Right renal cortex interstitium (tissue), 3 donors: ENCODE results near the gene PLPP2. TPM values are rescaled to one million over a fixed set of nuclear protein-coding genes. Genes with fewer than 3 reads are reported as not detected.

Experiments used
- DNase-seq, 3 donors: peaks; one replicate each; pipeline ENCODE4 v3.0.0-alpha.2; 2013; ENCODE audit warnings: low read depth in 3 of 3, low spot score in 2 of 3
- polyA plus RNA-seq, 3 donors: library from polyadenylated mRNA; unstranded; fragments of 120-200 nt; gene quantifications; one replicate each; pipeline ENCODE4 v1.2.1, GENCODE V29; 2013; ENCODE audit not compliant: insufficient read length in 3 of 3

PLPP2 gene
- polyA plus RNA-seq, 3 donors: 2.3 to 3.0 (median 2.7) TPM

DNA sequence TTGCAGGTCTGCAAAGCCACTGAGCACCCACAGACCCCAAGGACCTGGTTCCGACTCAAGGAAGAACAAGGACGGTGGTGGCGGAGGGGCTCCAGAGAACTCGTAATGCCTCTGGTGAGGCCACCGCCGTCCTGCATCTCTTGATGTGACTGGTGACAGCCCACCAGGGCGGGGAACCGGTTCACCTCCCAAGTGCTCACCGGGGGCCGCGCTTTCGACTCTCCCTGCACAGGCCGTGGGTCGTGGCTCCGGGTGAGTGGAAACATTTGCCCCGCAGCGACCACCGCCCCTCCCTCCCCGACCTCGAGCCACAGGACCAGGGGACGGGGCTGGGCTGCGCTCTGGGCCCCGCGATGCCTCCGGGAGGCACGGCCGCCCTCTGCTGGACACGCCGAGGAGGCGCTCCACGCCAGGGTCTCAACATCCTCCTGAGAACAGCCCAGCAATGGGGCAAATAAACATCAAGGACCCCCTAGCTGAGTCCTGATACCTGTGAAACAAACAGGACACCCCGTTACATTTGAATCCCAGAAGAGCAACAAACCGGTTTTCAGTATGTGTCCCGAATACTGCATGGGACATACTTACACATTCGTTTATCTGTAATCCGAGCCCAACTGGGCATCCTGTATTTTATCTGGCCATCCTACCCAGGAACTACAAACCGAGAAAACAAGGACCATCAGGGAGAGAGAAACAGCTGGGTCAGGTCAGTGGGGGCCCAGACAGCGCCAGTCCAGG, 3.9 kb upstream of the PLPP2 start:
- no peak for DNase-seq

DNA sequence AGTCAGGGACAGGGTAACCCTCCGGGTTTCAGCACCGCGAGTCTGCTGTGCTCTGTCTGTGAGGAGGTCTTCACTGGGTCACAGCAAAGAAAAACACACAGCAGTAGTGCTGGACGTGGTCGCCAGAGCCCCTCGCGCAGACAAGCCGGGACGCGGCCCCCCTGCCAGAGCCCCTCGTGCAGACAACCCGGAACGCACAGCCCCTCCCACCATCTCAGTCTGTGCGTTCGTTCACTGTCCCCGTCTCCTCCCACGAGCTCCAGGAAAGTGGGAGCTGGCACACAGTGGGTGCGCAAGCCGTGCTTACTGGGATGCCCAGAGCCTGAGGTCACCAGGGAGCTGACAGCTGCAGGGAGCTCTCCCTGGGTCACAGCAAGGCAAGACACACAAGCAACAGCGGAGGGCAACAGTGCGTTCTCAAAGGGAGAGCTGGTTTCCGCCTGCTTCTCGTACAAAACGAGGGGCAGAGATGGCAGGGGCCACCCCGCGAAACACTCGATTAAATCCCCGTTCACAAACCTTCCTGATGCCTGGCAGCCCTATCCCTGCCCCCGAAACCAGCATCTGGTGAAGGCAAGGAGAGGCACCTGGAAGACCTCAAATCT, 3.2 kb upstream of the PLPP2 start:
- DNase-seq: no peak

DNA sequence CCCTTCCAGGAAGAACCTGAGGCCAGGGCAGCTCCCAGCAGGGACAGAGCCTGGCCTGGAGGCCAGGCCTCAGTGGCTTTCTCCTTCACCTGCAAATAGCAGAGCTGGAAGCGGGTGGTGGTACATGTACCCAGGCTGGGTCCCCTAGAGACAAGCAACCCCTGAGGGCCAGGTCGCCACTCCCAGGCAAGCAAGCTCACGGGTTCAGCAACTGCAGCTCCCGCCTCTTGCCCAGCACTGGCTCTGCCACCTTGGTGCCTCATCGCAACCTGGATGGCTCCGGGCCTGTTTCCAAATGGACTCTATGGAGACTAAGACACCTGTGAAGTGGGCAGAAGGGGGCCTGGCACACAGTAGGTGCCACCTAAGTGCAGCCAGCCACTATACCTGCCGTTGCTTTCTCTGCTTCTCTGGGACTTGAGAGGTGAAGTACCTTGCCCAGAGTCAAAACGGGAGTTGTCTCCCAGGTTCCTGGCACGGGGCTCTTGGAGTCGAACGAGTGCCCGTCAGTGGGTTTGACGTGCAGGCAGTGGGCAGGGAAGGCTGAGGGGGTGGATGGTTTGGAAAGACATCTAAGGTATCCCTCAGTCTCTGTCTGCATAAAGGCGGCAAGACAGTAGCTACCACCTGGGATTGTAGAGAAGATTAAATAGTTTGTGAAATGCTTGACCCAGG, 2.4 kb upstream of the PLPP2 start:
- no peak for DNase-seq

DNA sequence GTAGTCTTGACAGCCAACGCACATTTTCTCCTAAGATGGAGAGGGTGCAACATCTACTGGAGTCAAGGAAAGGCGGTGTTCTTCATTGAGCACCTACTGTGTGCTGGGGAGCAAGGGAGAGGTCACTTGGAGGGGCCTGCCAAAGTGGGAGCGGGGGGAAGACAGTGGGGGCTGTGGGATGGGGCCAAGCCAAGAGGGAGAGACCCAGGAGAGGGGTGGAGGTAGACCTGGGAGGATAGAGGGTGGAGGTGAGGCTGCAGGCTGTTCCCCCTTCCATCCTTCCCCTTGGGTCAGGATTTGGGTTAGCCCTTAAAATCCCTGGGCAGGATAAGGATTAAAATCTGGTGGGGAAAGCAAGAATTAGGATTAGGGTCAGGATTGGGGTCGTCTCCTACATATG, 1.7 kb upstream of the PLPP2 start:
- no peak for DNase-seq

DNA sequence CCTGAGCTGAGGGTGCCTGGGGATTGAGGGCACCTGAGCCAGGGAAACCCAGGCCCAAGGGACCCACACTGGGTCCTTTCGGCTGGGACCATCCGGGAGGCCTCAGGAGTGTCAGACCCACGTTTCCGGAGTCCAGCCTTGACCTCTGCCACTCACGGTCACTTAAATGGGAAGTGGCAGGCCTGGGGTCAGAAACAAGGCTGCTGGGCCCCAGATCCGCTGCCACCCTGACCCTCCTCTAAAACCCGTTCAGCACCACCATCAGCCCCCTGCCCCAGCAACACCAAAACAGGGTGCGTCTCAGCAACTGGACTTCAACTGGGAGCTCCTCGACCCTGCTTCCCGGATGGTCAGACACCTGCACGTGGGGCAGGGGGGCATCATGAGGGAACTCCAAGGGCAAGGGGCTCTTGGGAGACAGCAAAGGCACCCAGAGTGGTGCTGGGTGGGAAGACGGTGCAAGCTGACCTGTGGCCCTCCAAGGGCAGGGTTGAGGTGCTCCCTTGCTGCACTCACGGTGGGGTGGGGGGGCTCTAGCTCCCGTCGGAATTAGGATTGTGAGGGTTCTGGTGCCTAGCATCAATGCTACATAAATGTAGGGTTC, 1.2 kb upstream of the PLPP2 start:
- no peak for DNase-seq

DNA sequence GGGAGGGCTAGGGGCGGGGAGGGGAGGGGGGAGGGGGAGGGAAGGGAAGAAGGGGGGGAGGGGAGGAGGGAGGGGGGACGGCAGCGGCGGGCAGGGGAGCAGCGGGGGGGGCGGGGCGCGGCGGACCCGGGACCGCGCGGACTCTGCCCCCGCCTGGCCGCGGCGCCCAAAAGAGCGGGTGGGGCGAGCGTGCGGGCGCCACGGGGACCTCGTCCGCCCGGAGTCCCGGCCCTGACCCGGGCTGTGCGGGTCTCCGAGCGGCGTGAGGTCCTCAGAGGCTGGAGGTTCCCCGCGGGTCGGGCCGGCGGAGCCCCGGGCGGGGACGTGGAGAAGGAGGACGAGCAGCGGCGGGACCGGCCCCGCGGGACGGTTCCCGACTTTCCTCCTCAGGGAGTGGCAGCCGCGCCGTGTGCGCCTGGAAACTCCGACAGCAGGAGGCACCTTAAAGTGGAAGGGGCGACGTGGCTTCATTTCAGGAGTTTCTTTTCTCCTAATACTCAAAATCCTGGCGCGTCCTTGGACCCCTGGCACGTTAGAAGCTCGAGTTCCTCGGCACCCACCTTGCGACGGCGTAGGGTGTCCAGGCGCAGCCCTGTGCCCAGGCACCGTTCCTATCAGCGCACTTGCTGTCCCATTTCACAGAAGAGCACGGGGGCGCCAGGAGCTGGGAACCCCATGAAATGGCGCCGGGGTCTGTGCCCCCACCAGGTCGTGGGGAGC, 518 bp upstream of the PLPP2 start:
- no peak for DNase-seq

DNA sequence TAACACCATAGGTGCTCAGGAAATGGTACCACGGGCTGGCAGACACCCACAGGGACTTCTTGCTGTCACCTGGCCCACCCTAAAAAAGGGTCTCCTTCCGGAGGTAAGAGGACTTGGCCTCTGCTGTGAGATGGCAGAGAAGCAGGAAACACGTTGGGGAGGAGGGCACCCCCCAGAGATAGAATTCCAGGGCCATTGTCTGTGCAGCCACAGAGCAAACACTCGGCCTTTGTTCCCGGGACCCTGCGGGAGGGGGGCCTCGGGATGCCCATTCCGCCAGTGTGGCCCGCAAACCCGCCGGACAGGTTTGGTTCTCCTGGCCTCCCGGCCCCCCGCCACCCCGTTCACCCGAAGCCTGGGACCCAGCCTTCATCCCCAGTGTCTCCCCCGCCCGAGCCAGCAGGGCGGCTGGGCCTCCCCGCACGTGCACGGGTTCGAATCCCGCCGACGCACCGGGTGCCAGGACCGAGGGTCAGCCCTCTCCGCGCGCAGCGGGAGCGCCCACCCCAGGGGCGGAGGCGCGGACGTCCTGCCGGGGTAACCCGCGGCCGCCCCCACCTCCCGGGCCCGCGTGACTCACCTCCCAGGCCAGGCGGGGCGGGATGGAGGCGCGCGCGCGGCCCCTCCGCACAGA, 714 bp downstream of the PLPP2 start:
- no peak for DNase-seq

DNA sequence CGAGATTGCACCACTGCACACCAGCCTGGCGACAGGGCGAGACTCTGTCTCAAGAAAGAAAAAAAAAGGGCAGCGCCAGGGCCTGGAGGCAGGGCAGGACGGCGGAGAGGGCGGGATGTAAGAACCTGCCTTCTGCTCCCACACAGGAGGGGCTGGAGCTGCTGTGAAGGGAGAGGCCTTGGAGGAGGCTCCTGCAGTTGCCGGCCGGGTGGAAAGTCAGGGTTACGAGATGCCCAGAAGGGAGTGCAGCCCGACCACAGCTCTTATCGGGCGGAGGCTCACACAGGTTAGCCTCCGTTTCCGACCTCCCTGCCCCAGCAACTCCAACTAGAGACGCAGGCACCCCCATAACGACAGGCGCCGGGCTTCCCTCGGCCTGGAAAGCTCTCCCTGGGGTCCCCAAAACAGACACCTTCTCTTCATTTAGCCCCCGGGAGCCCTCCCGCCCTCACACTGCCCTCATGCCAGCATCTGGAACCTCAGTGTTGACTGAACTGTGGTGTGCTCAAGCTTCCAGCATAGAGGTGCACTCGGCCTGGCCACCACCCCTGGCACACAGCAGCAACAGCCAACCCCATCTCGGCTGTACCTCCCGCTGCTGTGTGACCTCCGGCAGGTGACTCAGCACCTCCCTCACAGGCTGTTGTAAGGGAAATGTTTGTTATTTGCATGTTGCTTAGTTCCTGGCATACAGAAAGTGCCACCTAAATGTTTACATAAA, 1.4 kb downstream of the PLPP2 start:
- DNase-seq: no peak

DNA sequence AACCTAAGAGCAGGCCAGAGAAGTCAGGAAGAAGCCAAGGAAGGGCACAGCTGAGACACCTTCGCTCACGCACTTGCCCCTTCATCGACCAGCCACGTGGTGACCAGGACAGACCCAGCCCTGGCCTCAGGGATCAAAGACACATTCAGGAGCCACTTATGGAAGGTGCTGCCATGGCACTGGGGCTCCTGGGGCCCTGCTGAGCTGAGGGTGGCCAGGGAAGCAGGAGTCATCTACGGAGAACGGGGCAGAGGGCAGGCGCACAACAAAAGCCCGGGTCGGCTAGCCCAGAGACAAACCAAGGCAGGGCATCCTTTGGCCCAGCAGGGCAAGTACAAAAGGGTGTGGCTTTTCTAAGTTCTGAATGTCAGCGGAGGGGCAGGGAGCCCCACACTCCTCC, 2.3 kb downstream of the PLPP2 start:
- DNase-seq: no peak

DNA sequence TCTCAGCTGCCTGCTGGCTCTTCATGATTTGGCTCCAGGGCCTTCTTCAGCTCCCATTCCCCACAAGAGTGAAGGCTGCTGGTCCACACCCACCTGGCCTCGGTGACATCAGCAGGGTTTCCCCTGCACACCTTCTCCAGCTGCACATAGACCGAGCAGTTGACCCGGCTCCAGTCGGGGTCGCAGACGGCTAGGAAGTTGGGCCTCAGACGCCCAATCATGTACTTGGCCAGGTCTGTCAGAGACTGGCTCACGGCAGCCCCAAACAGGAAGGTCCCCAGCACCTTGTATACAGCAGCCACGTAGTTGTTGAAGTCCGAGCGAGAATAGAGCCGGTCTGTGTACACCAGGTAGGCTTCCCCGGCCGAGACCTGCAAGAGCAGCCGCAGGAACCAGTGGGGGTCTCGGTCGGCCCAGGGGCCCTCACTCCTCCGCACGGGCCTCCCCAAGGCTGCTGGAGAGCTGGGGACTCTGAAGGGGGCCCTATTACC, 3.8 kb downstream of the PLPP2 start:
- DNase-seq: no peak

DNA sequence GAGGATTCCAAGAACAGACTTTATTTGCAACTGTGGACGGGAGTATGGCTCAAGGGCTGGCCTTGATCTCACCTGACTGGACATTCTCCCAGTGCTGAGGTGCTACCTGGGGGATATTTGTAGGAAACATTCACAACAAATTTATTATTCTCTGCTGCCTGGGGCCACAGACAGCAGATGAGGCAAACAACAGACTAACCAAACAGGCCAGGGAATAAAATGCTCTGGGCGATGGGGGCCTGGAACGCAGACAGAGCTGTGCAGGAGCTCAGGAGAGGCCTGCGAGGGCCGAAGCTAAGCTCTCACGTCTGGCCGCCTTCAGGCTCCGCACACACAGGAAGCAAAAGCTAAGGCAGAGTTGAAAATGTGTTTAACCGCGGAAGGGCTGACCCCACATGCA, 7.8 kb downstream of the PLPP2 start:
- no peak for DNase-seq

DNA sequence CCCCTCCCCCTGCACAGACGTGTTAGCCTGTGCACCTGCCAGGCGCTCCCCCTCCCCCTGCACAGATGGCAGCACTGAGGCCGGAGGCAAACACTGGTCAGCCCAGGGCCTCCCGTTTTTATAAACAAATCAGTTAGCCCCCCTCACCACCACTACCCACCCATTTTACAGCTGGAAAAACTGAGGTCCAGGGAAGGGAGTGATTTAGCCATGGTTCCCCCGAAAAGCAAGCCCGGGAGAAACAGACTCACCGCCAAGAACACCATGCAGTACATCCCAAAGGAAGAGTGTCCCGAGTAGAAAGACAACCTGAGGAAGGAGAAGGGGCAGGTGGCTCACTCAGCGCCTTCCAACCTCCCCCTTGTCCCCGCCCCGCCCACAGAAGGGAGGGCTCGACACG, 8.7 kb downstream of the PLPP2 start:
- no peak for DNase-seq

DNA sequence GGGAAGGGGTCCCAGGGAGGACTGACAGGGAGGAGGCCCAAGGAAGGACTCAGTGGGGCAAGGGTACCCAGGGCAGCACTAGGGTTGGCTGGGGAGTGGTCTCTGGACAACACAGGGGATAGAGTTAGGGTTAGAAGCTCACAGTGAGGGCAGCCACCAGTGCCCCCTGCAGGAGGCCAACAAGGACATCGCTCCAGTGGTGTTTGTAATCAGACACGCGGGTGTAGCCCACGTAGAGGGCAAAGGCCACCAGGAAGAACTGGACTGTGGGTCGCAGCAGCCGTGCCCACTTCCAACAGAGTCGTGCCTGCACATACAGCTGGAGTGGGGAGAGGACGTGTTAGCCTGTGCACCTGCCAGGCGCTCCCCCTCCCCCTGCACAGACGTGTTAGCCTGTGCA, 9.2 kb downstream of the PLPP2 start:
- DNase-seq: no peak

DNA sequence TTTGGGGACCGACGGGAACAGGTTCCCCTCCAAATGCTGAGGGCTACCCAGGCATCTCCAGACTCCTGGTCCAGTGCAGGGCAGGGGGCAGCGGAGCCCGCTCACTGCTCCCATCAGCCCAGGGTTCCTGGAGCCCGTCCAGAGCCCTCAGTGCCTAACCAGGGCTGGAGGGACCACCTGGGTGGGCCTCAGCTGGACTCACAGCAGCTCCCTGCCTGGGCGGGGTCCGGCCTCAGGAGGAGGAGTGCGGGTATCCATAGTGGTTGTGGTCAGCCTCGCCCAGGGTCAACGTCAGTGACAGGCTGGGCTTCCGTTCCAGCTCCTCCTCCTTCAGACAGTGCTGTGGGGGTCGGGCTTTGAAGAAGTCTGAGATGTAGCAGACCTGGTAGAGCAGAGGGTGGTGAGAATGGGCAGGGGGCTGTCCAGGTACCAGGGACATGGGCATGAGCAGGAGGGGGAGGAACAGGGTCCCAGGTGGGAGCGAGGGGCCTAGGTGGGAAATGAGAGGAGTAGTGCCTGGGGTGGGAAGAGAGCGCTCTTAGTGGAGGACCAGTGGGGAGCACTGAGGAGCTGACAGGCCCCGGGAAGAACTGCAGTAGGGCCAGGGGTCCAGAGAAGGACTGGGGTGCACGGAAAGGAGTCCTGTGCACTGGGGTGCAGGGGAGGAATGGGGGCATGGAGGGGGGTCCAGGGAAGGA, 9.9 kb downstream of the PLPP2 start:
- DNase-seq: no peak

DNA sequence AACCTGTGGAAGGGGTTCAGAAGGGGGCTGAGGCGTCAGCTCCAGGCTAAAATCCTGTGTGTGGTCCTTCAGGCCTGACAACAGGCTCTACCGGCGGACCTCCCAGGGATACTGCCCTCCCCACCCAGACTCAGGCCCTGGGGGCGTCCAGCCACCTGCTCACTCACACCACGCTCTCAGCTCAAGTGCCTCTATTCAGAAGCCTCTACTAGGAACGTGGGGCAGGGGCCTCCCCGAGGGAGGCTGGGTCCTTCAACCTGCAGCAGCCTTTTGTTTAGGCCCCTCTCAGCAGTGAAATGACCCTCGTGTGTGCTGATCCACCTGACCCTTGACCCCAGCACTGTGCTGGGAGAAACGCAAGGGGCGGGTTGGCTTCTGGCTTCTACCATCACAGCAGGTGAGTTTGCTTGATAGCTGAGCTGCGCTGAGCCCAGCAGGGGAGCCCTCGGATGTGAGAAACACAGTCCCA, 10.6 kb downstream of the PLPP2 start:
- DNase-seq: no peak

DNA sequence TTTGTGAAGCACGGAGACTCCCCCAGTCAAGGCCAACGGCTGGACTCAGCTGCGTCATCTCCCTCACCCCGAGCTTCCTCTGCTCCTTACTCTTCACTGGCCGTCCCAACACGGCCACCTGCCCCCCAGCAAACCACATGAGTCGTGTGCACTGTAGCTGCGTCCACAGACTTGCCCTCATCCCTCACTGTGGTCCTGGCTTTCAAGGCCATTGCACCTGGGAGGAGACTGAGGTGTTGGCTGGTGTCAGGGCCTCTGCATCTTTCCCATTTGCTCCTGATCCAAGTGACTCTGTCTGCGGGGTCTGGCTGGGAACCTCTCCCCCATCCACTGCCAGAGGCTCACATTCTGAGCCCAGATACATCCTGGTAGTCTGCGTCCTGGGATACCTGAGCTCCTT, 11.5 kb downstream of the PLPP2 start:
- no peak for DNase-seq

DNA sequence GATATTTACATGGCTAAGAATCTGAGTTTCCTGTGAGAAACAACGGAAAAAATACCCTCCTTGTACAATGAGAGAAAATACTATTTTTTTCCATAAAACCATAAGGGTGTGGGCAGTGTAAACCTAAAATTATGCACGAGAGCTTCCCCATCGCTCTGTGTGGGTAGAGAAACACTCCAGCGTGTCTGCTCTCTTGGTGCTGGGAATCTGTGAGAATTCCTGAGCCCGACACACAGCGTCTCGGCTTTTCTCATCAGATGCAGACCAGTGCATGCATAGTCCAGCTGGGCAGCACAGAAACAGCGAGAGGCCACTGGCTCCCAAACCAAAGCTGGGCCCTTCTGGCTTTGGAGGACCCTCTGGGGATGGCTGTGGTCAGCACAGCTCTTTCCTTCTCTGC, 12.0 kb downstream of the PLPP2 start:
- no peak for DNase-seq

DNA sequence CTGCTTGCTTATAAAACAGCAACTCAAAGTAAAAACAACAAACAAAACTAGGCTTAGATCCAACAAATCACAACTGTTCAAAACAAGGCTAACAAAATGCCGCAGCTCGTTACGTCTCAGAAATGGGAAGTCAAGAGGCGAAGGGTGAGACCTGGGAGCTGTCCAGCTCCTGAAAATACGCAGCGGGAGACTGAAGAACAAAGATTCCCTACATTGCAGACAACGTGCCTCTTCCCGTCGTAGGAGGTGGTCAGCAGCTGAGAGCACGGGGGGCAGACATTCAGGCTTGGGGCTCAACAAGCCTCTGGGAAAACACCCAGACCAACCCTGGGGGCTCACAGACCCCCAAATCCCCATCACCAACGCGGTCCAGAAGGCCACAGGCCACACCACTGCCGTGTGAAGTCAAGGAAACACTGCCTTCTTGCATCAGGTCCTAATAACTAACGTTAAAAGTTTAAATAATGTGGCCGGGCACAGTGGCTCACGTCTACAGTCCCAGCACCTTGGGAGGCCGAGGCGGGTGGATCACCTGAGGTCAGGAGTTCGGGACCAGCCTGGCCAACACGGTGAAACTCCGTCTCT, 13.5 kb downstream of the PLPP2 start:
- peak in 2 of 3 donors; percentile 65 to 72 for DNase-seq

DNA sequence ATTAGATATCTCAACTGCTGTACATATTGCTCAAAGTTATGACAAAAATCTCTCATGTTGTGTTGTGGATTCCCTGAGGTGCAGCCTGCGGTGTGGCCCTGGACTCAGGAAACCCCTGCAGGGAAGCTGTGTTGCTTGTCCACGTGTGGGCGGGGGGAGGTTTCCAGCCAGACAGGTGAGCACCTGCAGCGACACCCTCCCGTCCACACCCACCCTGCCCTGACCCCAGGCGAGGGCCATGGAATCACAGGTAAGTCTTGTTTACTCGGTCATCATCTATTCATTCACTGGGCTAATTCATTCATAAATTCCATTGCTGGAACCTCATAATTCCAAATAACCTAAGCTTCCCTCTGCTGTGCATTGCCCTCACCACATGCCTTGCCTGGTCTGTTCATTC, 14.1 kb downstream of the PLPP2 start:
- no peak for DNase-seq
